GM21528 (cell line): ENCODE results near the gene SEC24B.
A peak's percentile ranks its signal among the peaks of the same experiment; 100 is the strongest.
"Not testable (repeated sequence)": the region's sequence is repeated elsewhere in the genome, so short reads cannot be mapped to it uniquely, and the experiment has no call there.

Experiments
- ATAC-seq: cut with Tn5 transposase; IDR thresholded peaks from one replicate; pipeline ENCODE4 v1.9.1; 2021; ENCODE audit warnings: mild to moderate bottlenecking, moderate library complexity; ENCODE audit not compliant: unreplicated experiment, low FRiP score

SEC24B gene

GRCh38 chr4:109497511-109497910 lies 63.9 kb downstream of the SEC24B start:
- ATAC-seq = no peak

- ATAC-seq = no peak
Measured at GRCh38 chr4:109499513-109499912, 65.9 kb downstream of the SEC24B start.

DNA sequence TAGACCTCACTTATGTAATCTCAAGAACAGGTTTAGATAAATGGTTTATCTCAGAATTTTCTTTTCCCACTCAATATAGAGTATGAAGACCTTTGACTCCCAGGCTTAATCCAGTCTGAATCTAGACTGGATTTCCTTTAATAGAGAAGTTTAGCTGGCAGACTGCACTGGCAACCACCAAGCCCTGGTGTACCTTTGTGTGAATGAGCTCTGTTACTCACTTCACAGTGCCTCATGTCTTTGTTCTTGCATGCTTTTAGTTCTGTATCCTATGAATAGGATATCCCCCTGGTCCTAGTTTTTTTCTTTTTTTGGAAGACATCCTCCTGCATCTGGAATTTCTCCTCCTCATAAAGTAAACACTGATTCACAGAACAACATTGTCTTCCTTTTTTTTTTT lies 73.3 kb downstream of the SEC24B start:
- no peak for ATAC-seq

DNA sequence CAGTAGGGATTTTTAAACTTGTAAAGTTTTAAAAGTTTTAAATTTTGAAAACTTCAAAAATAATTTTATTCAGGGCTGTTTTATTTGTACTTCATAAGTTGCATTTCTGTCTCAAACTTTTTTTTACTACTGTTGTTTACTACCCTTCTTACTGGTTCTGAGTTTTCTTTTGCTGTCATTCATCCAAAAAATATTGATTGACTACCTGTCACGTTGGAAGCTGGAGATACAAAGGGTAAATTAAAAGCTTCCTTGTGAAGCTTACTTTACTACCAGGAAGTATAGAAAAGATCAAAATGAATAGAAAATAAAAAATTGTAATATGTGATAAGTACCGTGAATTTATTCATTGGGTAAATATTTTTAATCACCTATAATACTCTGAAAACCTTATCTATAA lies 77.1 kb downstream of the SEC24B start:
- ATAC-seq = no peak

- no peak for ATAC-seq
Measured at GRCh38 chr4:109511414-109511813, 77.8 kb downstream of the SEC24B start.

- ATAC-seq = not testable (repeated sequence)
Measured at GRCh38 chr4:109513368-109513767, 79.8 kb downstream of the SEC24B start.

- no peak for ATAC-seq
Measured at GRCh38 chr4:109532182-109532581, 98.6 kb downstream of the SEC24B start.

GRCh38 chr4:109545401-109545800 lies 111.8 kb downstream of the SEC24B start:
- ATAC-seq = no peak

DNA sequence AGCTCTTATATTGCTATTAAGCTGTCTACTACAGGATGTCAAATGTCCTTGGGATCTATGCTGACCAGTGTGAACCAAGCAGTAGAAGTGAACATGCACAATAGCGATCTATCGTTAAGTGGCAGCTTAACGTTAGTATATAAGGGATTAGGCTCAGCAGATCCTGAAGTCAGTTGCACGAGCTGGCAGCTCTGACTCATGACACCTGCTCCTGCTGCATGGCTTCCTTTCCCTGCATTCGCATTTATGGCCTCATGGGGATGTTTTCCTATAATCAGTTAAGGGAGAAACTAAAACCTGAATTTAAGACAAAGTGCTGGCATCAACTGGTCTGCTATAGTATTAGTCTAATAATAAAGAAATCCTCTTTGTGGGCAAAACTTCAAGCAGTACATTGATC lies 113.8 kb downstream of the SEC24B start:
- no peak for ATAC-seq

DNA sequence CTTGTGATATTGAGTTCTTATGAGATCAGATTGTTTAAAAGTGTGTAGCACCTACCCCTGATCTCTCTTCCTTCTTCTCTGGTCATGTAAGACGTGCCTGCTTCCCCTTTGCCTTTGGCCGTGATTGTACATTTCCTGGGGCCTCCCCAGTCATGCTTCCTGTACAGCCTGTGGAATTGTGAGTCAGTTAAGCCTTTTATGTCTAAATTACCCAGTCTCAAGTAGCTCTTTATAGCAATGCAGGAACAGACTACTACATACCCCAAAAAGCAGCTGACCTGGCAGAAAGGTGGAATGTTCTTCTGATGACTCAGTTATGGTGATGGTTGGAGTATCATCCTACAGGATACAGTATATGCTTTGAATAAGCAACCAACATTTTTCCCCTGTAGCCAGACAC lies 115.0 kb downstream of the SEC24B start:
- ATAC-seq = no peak

GRCh38 chr4:109552237-109552636 lies 118.6 kb downstream of the SEC24B start:
- ATAC-seq = no peak

- no peak for ATAC-seq
Measured at GRCh38 chr4:109553130-109553529, 119.5 kb downstream of the SEC24B start.

DNA sequence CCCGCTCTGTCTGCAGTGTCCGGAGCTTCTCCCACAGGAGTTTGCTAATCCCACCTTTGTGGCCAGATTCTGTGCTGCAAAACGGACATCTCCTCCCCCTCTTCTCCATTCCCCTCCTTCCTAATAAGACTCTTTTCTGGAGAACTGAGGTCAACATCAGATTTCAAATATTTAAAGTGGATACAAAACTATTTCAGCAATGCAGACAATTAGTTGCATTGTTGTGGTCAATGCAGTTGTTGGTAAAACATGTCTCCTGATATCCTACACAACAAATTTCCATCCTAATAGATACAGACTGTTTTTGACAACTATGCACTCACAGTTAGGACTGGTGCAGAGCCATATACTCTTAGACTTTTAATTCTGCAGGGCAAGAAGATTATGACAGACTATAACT lies 121.4 kb downstream of the SEC24B start:
- no peak for ATAC-seq

DNA sequence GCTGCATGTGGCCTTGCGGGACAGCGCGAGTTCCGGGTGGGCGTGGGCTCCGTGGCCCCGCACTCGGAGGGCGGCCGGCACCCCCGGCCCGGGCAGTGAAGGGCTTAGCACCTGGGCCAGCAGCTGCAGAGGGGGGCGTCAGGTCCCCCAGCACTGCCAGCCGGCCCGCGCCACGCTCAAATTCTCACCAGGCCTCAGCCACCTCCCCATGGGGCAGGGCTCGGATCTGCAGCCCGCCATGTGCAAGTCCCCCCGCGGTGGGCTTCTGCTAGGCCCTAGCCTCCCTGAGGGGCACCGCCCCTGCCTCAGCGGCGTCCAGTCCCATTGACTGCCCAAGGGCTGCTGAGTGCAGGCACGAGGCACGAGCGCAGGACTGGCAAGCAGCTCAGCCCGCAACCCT lies 123.8 kb downstream of the SEC24B start:
- no peak for ATAC-seq

- ATAC-seq = not testable (repeated sequence)
Measured at GRCh38 chr4:109558095-109558494, 124.5 kb downstream of the SEC24B start.

DNA sequence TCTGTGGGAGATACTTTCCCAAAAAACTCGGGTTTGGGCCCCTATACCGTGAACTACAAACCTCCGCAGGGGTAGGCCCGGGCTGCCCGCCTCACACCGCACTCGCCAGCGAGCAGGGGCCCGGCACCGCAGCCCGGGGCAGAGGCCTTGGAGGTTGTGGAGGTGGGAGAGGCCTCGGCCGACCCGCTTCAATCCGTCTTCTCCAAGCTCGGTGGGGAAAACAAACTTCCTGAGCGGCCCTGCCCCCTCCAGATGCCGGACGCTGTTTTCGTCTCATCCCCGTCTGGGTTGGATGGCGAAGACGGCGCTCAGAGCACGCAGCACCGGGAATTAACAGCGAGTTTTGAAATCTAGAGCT lies 126.0 kb downstream of the SEC24B start:
- peak; percentile 27 for ATAC-seq

GRCh38 chr4:109559983-109560686 lies 126.5 kb downstream of the SEC24B start, which contains the start of gene MCUB:
Gene MCUB, plus strand, starts transcription at chr4:109560246. Its CDS starts 92 bp downstream, at chr4:109560338.
- ATAC-seq = peak; percentile 94

GRCh38 chr4:109560687-109561461 lies 127.3 kb downstream of the SEC24B start:
- ATAC-seq = peak; percentile 67

- no peak for ATAC-seq
Measured at GRCh38 chr4:109562457-109563239, 129.0 kb downstream of the SEC24B start.

DNA sequence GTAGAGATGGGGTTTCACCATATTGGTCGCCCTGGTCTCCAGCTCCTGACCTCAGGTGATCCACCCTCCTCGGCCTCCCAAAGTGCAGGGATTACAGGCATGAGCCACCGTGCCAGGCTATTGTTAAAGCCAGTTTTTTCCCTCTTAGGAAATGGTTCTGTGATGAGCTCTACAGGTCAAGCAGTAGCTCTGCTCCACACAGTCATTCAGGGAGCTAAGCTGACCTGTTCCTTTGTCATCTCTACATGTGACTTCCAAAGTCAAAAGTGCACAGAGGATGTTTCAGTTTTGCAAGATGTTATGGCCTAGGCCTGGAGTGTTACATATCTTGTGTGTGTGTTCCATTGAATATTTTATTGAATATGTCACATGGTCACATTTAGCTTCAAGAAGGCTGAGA lies 137.9 kb downstream of the SEC24B start:
- no peak for ATAC-seq

- ATAC-seq = no peak
Measured at GRCh38 chr4:109572154-109572553, 138.5 kb downstream of the SEC24B start.
